Liver (tissue), 9 donors: ENCODE measurements around the gene B3GALT4. TPM values are rescaled to one million over a fixed set of nuclear protein-coding genes. Genes with fewer than 3 reads are reported as not detected.

Experiments
- DNase-seq: peaks from one replicate; pipeline ENCODE4 v3.0.0-alpha.2; 2017; ENCODE audit warnings: low spot score
- H3K27ac ChIP-seq, 2 donors: one replicate each; pipeline ENCODE4 v1.7.0; 2013; ENCODE audit warnings: inconsistent platforms in 2 of 2, low read length in 2 of 2, control low read depth in 1 of 2, low read depth in 1 of 2, mild to moderate bottlenecking in 1 of 2
- H3K27me3 ChIP-seq, 4 donors: one replicate each; pipeline versions ENCODE4 v1.6.1 to v1.7.0; 2013; ENCODE audit warnings: low read length in 3 of 4, inconsistent platforms in 1 of 4, mild to moderate bottlenecking in 1 of 4, moderate library complexity in 1 of 4; ENCODE audit not compliant: control insufficient read depth in 4 of 4, insufficient read depth in 4 of 4
- H3K36me3 ChIP-seq, 4 donors: one replicate each; pipeline versions ENCODE4 v1.6.1 to v1.7.0; 2013; ENCODE audit warnings: low read length in 3 of 4, mild to moderate bottlenecking in 3 of 4, low read depth in 1 of 4, moderate library complexity in 1 of 4; ENCODE audit not compliant: control insufficient read depth in 4 of 4, insufficient read depth in 3 of 4
- H3K4me1 ChIP-seq, 4 donors: one replicate each; pipeline versions ENCODE4 v1.6.1 to v1.7.0; 2013; ENCODE audit warnings: low read length in 3 of 4, mild to moderate bottlenecking in 3 of 4, moderate library complexity in 1 of 4; ENCODE audit not compliant: control insufficient read depth in 4 of 4, insufficient read depth in 4 of 4
- H3K4me3 ChIP-seq, 3 donors: one replicate each; pipeline versions ENCODE4 v1.6.1 to v1.7.0; 2013; ENCODE audit warnings: low read length in 3 of 3, control low read depth in 1 of 3, low read depth in 1 of 3, mild to moderate bottlenecking in 1 of 3
- H3K9ac ChIP-seq, 2 donors: one replicate each; pipeline ENCODE4 v1.7.0; 2013; ENCODE audit warnings: low read length in 2 of 2, mild to moderate bottlenecking in 2 of 2, moderate library complexity in 2 of 2, control low read depth in 1 of 2, low read depth in 1 of 2
- H3K9me3 ChIP-seq, 4 donors: one replicate each; pipeline versions ENCODE4 v1.6.1 to v1.7.0; 2013; ENCODE audit warnings: low read length in 3 of 4; ENCODE audit not compliant: control insufficient read depth in 4 of 4
- FOXA1 ChIP-seq: IDR thresholded peaks from 2 replicates; pipeline ENCODE4 v1.6.1; 2016; ENCODE audit warnings: antibody characterized with exemption
- GABPA ChIP-seq, 2 donors: IDR thresholded peaks in 1 of 2; conservative IDR thresholded peaks in 1 of 2; 2 replicates each; pipeline ENCODE4 v1.6.1; 2016; ENCODE audit warnings: antibody characterized with exemption in 2 of 2, mild to moderate bottlenecking in 1 of 2, moderate library complexity in 1 of 2
- HNF4A ChIP-seq, 2 donors: conservative IDR thresholded peaks; 2 replicates each; pipeline ENCODE4 v1.6.1; 2016; ENCODE audit warnings: antibody characterized with exemption in 2 of 2, mild to moderate bottlenecking in 2 of 2
- JUND ChIP-seq, 2 donors: IDR thresholded peaks; 2 replicates each; pipeline ENCODE4 v1.6.1; 2016; ENCODE audit warnings: antibody characterized with exemption in 2 of 2
- NR2F2 ChIP-seq: IDR thresholded peaks from 2 replicates; pipeline ENCODE4 v1.6.1; 2016; ENCODE audit warnings: antibody characterized with exemption
- RXRA ChIP-seq, 2 donors: IDR thresholded peaks; 2 replicates each; pipeline ENCODE4 v1.6.1; 2017 to 2018; ENCODE audit warnings: antibody characterized with exemption in 2 of 2, mild to moderate bottlenecking in 1 of 2
- SP1 ChIP-seq: IDR thresholded peaks from 2 replicates; pipeline ENCODE4 v1.6.1; 2018; ENCODE audit warnings: antibody characterized with exemption, mild to moderate bottlenecking
- WGBS: extraction: QIAGEN DNeasy Blood & Tissue Kit; methylation state at CpG from one replicate; pipeline ENCODE4 v1.1.7; 2013; 5-methylcytosine and 5-hydroxymethylcytosine counted together
- polyA plus RNA-seq, 2 donors: library from polyadenylated mRNA; stranded (reverse) in 1 of 2; unstranded in 1 of 2; fragments of 200-250 nt in 1 of 2; fragments of >200 nt in 1 of 2; fragmentation: Nextera tagmentation in 1 of 2; extraction: Ambion mirVana in 1 of 2; gene quantifications; one replicate each; pipeline versions ENCODE4 v1.2.1 to v1.2.3, GENCODE V29; 2013 to 2015
- total RNA-seq, 2 donors: library from RNA; depleted of rRNA; stranded (reverse); fragments of >200 nt; gene quantifications; one replicate each; pipeline ENCODE4 v1.2.3, GENCODE V29; 2014
- TF ChIP-seq, protein P1 (sequence below): IDR thresholded peaks from 2 replicates; pipeline ENCODE4 v1.6.1; 2016; ENCODE audit warnings: antibody characterized with exemption
- TF ChIP-seq, protein P2 (sequence below): IDR thresholded peaks from 2 replicates; pipeline ENCODE4 v1.6.1; 2016; ENCODE audit warnings: antibody characterized with exemption
- TF ChIP-seq, protein P3 (sequence below): IDR thresholded peaks from 2 replicates; pipeline ENCODE4 v1.6.1; 2016; ENCODE audit warnings: antibody characterized with exemption
- TF ChIP-seq, protein P4 (sequence below): IDR thresholded peaks from 2 replicates; pipeline ENCODE4 v1.6.1; 2016; ENCODE audit warnings: antibody characterized with exemption, mild to moderate bottlenecking
- donor health status: healthy.
- donor health status: healthy.
- donor health status: healthy.
- donor health status: healthy.
- donor health status: healthy.

Gene B3GALT4
- total and polyA plus RNA-seq, 4 donors = 1.5 to 2.7 (median 1.9) TPM

DNA sequence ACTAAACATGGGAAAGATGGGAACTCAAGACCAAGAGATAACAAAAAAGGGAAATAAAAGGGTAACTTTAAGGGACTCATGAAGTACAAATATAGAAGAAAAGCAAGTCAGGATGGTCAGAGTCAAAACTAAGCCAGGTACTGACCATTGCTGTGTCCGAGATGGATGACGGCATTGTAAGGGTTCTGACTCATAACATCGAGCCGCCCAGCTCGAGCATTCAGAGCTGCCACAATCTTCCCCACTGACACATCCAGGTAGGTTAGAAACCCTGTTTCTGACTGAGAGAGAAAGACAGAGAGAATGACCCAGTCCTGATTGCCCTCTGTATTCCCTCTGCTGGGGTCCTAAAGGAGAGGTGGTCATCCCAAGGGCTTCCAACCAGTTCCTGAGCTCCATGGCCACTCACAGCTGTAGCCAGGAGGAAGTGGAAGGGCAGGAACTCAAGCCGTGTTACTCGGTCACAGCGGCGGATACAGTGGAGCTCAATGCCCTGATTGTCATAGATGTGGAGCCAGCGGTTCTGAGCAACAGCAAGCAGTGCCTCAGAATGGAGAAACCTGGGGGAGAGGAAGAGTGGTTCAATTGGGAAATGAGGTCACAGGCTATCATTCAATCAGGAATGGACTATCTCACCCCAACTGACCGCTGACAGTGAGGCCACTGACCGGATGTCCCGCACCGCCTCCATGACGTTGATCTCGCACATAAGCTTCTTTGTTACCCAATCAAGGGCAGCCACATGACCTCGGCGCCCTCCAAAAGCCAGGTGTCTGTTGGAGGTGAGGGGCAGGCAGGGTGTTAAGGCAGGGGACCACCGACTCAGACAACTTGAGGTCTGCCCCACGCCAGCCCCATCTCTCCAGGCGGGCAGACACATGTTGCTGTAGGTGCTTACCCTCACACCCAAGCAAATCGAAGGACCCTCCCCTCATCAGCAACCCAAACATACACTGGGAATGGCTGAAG is 10.3 kb downstream of the B3GALT4 start (continued):
- TF ChIP-seq, protein P1, sequence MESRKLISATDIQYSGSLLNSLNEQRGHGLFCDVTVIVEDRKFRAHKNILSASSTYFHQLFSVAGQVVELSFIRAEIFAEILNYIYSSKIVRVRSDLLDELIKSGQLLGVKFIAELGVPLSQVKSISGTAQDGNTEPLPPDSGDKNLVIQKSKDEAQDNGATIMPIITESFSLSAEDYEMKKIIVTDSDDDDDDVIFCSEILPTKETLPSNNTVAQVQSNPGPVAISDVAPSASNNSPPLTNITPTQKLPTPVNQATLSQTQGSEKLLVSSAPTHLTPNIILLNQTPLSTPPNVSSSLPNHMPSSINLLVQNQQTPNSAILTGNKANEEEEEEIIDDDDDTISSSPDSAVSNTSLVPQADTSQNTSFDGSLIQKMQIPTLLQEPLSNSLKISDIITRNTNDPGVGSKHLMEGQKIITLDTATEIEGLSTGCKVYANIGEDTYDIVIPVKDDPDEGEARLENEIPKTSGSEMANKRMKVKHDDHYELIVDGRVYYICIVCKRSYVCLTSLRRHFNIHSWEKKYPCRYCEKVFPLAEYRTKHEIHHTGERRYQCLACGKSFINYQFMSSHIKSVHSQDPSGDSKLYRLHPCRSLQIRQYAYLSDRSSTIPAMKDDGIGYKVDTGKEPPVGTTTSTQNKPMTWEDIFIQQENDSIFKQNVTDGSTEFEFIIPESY = no peak
- no peak for TF ChIP-seq RXRA (IDR thresholded peaks at IDR 0.05)

DNA sequence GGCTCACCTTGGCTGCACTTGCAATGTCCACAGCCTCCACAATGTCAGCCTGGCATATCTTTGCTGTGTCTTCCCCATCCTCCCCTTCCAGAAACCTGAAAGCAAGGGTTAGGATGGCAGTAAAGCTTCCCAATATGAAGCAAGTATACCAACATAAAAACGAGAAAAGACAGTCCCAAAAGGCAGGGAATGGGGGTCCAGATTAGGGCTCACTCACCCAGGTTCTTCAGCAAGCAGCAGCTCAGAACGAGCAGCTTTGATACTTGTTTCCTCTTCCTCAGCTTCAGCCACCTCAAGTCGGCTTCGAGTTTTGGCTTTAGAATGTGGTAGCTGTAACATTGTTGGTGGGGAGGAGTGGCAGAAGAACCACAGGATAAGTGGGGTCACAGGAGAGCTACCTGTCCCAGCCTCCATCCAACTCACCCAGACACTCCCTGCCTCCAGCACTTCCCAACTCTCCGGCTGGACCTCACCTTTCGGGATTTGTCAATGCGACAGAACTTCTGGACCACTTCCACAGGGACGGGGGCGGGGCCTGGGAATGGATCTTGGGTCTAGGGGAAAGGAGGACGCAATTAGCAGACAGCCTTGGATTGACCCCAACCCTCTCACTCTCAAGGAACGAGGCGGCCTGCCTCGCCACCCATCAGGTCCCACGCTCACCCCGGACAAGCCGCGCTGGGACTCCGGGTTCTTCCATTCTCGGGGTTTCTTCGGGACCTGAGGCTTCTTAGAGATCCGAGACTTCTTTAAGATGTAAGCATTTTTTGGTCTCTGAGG is 11.4 kb downstream of the B3GALT4 start:
- Histone ChIP-seq H3K27ac (peak overlapping the region; percentile 85 to 87), H3K36me3 (peaks cover 7 to 48% (median 19%) of the 10 kb centered on the region in 4 donors), H3K27me3 (no peaks in the 10 kb centered on the region), H3K4me1 (peaks cover 10 to 23% (median 20%) of the 10 kb centered on the region in 4 donors), H3K9me3 (no peaks in the 10 kb centered on the region), H3K4me3 (peak overlapping the region; percentile 74 to 93 (median 83)), H3K9ac (peak overlapping the region; percentile 68)
- TF ChIP-seq GABPA (IDR thresholded peaks at IDR 0.05 in 1 of 2, conservative IDR thresholded peaks at IDR 0.05 in 1 of 2) (no peak), FOXA1 (no peak), JUND (IDR thresholded peaks at IDR 0.05) (no peak), RXRA (IDR thresholded peaks at IDR 0.05) (no peak), HNF4A (conservative IDR thresholded peaks at IDR 0.05) (no peak), NR2F2 (no peak), SP1 (no peak)
- TF ChIP-seq, protein P2, sequence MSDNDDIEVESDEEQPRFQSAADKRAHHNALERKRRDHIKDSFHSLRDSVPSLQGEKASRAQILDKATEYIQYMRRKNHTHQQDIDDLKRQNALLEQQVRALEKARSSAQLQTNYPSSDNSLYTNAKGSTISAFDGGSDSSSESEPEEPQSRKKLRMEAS = no peak
- TF ChIP-seq, protein P3, sequence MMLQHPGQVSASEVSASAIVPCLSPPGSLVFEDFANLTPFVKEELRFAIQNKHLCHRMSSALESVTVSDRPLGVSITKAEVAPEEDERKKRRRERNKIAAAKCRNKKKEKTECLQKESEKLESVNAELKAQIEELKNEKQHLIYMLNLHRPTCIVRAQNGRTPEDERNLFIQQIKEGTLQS = no peak
- TF ChIP-seq, protein P4, sequence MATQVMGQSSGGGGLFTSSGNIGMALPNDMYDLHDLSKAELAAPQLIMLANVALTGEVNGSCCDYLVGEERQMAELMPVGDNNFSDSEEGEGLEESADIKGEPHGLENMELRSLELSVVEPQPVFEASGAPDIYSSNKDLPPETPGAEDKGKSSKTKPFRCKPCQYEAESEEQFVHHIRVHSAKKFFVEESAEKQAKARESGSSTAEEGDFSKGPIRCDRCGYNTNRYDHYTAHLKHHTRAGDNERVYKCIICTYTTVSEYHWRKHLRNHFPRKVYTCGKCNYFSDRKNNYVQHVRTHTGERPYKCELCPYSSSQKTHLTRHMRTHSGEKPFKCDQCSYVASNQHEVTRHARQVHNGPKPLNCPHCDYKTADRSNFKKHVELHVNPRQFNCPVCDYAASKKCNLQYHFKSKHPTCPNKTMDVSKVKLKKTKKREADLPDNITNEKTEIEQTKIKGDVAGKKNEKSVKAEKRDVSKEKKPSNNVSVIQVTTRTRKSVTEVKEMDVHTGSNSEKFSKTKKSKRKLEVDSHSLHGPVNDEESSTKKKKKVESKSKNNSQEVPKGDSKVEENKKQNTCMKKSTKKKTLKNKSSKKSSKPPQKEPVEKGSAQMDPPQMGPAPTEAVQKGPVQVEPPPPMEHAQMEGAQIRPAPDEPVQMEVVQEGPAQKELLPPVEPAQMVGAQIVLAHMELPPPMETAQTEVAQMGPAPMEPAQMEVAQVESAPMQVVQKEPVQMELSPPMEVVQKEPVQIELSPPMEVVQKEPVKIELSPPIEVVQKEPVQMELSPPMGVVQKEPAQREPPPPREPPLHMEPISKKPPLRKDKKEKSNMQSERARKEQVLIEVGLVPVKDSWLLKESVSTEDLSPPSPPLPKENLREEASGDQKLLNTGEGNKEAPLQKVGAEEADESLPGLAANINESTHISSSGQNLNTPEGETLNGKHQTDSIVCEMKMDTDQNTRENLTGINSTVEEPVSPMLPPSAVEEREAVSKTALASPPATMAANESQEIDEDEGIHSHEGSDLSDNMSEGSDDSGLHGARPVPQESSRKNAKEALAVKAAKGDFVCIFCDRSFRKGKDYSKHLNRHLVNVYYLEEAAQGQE = no peak
- no peak for DNase-seq
- WGBS = 17% methylated on average over 21 of the region's 21 CpGs
